HG02852 (cell line): ENCODE data around the gene C16orf82.
"Not testable (repeated sequence)": the region's sequence is repeated elsewhere in the genome, so short reads cannot be mapped to it uniquely, and the experiment has no call there.

Source experiments
- ATAC-seq: cut with Tn5 transposase; IDR thresholded peaks from one replicate; pipeline ENCODE4 v1.9.1; 2021; ENCODE audit warnings: mild to moderate bottlenecking, moderate library complexity; ENCODE audit not compliant: unreplicated experiment

Gene C16orf82

GRCh38 chr16:27086031-27086430 is 19.3 kb downstream of the C16orf82 start:
- ATAC-seq: not testable (repeated sequence)

- ATAC-seq: no peak
Measured at GRCh38 chr16:27088216-27088615, 21.5 kb downstream of the C16orf82 start.

GRCh38 chr16:27096375-27096774 is 29.6 kb downstream of the C16orf82 start:
- no peak for ATAC-seq

GRCh38 chr16:27097800-27098230 is 31.1 kb downstream of the C16orf82 start:
- ATAC-seq: no peak

- ATAC-seq: no peak
Measured at GRCh38 chr16:27098366-27099049, 31.8 kb downstream of the C16orf82 start.

GRCh38 chr16:27102701-27103575 is 36.2 kb downstream of the C16orf82 start:
- ATAC-seq: no peak

GRCh38 chr16:27103954-27104353 is 37.2 kb downstream of the C16orf82 start:
- ATAC-seq: no peak

- no peak for ATAC-seq
Measured at GRCh38 chr16:27106305-27106704, 39.6 kb downstream of the C16orf82 start.

- ATAC-seq: no peak
Measured at GRCh38 chr16:27107185-27107592, 40.5 kb downstream of the C16orf82 start.

GRCh38 chr16:27108051-27108770 is 41.5 kb downstream of the C16orf82 start:
- no peak for ATAC-seq

- ATAC-seq: no peak
Measured at GRCh38 chr16:27108826-27109665, 42.3 kb downstream of the C16orf82 start.

GRCh38 chr16:27109666-27110523 is 43.2 kb downstream of the C16orf82 start:
- ATAC-seq: peak; percentile 51

GRCh38 chr16:27110524-27110896 is 43.8 kb downstream of the C16orf82 start:
- no peak for ATAC-seq

- no peak for ATAC-seq
Measured at GRCh38 chr16:27111486-27111885, 44.8 kb downstream of the C16orf82 start.

GRCh38 chr16:27112093-27112811 is 45.5 kb downstream of the C16orf82 start:
- no peak for ATAC-seq

- ATAC-seq: peak; percentile 47
Measured at GRCh38 chr16:27113341-27113841, 46.7 kb downstream of the C16orf82 start.

- no peak for ATAC-seq
Measured at GRCh38 chr16:27114006-27114405, 47.3 kb downstream of the C16orf82 start.

- no peak for ATAC-seq
Measured at GRCh38 chr16:27118526-27118925, 51.8 kb downstream of the C16orf82 start.
